WTC11 (cell line): Measurements from ENCODE around the gene SAMSN1. TPM values are rescaled to one million over a fixed set of nuclear protein-coding genes. Genes with fewer than 3 reads are reported as not detected.

Experiments used
- ATAC-seq: fragments of 200-7000 bp; cut with Tn5 transposase; 2 replicates; pipeline ENCODE4 v1.10.0; 2021; ENCODE audit warnings: mild to moderate bottlenecking, moderate library complexity
- CTCF ChIA-PET: fragments of 300-600 bp; sonication (Branson Sonifier 250); formaldehyde crosslinking; loops from one replicate; lab custom pipeline; 2021; ENCODE audit warnings: antibody characterized with exemption; lab: Charles Lee
- POLR2A ChIA-PET: fragments of 350-600 bp; sonication (Branson Sonifier 250); formaldehyde crosslinking; loops from one replicate; lab custom pipeline; 2021; ENCODE audit warnings: antibody characterized with exemption; lab: Charles Lee
- DNase-seq: peaks from one replicate; pipeline ENCODE4 v3.0.0; 2021; ENCODE audit warnings: low spot score
- H3K27ac Mint-ChIP-seq: 2 replicates; pipeline ENCODE4 v1.8.0; 2021; ENCODE audit warnings: mixed read lengths
- H3K27me3 Mint-ChIP-seq: 2 replicates; pipeline ENCODE4 v1.8.0; 2021; ENCODE audit warnings: low read depth, mild to moderate bottlenecking, moderate library complexity, mixed read lengths
- H3K36me3 Mint-ChIP-seq: 2 replicates; pipeline ENCODE4 v1.8.0; 2021; ENCODE audit warnings: mixed read lengths
- H3K4me1 Mint-ChIP-seq: 2 replicates; pipeline ENCODE4 v1.8.0; 2022; ENCODE audit warnings: mixed read lengths
- H3K4me3 Mint-ChIP-seq: 2 replicates; pipeline ENCODE4 v1.8.0; 2021; ENCODE audit warnings: mild to moderate bottlenecking, moderate library complexity, mixed read lengths
- H3K9me3 Mint-ChIP-seq: 2 replicates; pipeline ENCODE4 v1.8.0; 2021; ENCODE audit warnings: mixed read lengths
- CBFB ChIP-seq: sonication (generic); formaldehyde crosslinking; IDR thresholded peaks from 2 replicates; pipeline ENCODE4 v1.8.1; 2022; ENCODE audit warnings: mild to moderate bottlenecking, low read depth, missing genetic modification reagents
- CREM ChIP-seq: sonication (generic); formaldehyde crosslinking; IDR thresholded peaks from 2 replicates; pipeline ENCODE4 v1.8.1; 2022; ENCODE audit warnings: mild to moderate bottlenecking, missing genetic modification reagents, moderate library complexity
- ESRRA ChIP-seq: sonication (generic); formaldehyde crosslinking; IDR thresholded peaks from 2 replicates; pipeline ENCODE4 v1.8.1; 2022; ENCODE audit warnings: mild to moderate bottlenecking, missing genetic modification reagents, borderline replicate concordance
- ETV6 ChIP-seq: sonication (generic); formaldehyde crosslinking; IDR thresholded peaks from 2 replicates; pipeline ENCODE4 v1.8.1; 2022; ENCODE audit warnings: mild to moderate bottlenecking, missing genetic modification reagents
- FOXJ3 ChIP-seq: sonication (generic); formaldehyde crosslinking; IDR thresholded peaks from 2 replicates; pipeline ENCODE4 v1.9.0; 2021; ENCODE audit warnings: missing genetic modification reagents, mild to moderate bottlenecking, borderline replicate concordance
- FOXP1 ChIP-seq: sonication (generic); formaldehyde crosslinking; IDR thresholded peaks from 2 replicates; pipeline ENCODE4 v1.8.0; 2022; ENCODE audit warnings: missing genetic modification reagents, mild to moderate bottlenecking, moderate library complexity, borderline replicate concordance
- KAT7 ChIP-seq: sonication (generic); formaldehyde crosslinking; IDR thresholded peaks from 2 replicates; pipeline ENCODE4 v1.8.1; 2023; ENCODE audit warnings: missing genetic modification reagents, mild to moderate bottlenecking, borderline replicate concordance
- NR2C2 ChIP-seq: sonication (generic); formaldehyde crosslinking; IDR thresholded peaks from 2 replicates; pipeline ENCODE4 v1.8.0; 2022; ENCODE audit warnings: mild to moderate bottlenecking, missing genetic modification reagents
- SP1 ChIP-seq: sonication (generic); formaldehyde crosslinking; conservative IDR thresholded peaks from 2 replicates; pipeline ENCODE4 v1.8.1; 2022; ENCODE audit warnings: missing genetic modification reagents
- ZNF219 ChIP-seq: sonication (generic); formaldehyde crosslinking; IDR thresholded peaks from 2 replicates; pipeline ENCODE4 v1.8.0; 2023; ENCODE audit warnings: missing genetic modification reagents, mild to moderate bottlenecking, borderline replicate concordance
- ZNF423 ChIP-seq: fragments of 250-450 bp; sonication (Bioruptor Pico); IDR thresholded peaks from 2 replicates; pipeline ENCODE4 v2.1.2; 2022; ENCODE audit warnings: mild to moderate bottlenecking, moderate library complexity
- ZNF671 ChIP-seq: fragments of 250-450 bp; sonication (Bioruptor Pico); IDR thresholded peaks from 2 replicates; pipeline ENCODE4 v1.8.0; 2021; ENCODE audit warnings: mild to moderate bottlenecking
- total RNA-seq: library from RNA; stranded (reverse); gene quantifications from 3 replicates; pipeline ENCODE4 v1.2.3, GENCODE V29; 2021
- TF ChIP-seq, protein P1 (sequence below): sonication (generic); formaldehyde crosslinking; IDR thresholded peaks from 2 replicates; pipeline ENCODE4 v1.8.1; 2023; ENCODE audit warnings: mild to moderate bottlenecking, missing genetic modification reagents
- TF ChIP-seq, protein P2 (sequence below): sonication (generic); formaldehyde crosslinking; IDR thresholded peaks from 2 replicates; pipeline ENCODE4 v1.8.1; 2023; ENCODE audit warnings: mild to moderate bottlenecking, missing genetic modification reagents, moderate library complexity
- TF ChIP-seq, protein P3 (sequence below): sonication (generic); formaldehyde crosslinking; IDR thresholded peaks from 2 replicates; pipeline ENCODE4 v1.8.1; 2022; ENCODE audit warnings: low read depth, missing genetic modification reagents, borderline replicate concordance
- TF ChIP-seq, protein P4 (sequence below): sonication (generic); formaldehyde crosslinking; IDR thresholded peaks from 2 replicates; pipeline ENCODE4 v1.8.0; 2022; ENCODE audit warnings: mild to moderate bottlenecking, missing genetic modification reagents
- TF ChIP-seq, protein P5 (sequence below): fragments of 250-450 bp; sonication (Bioruptor Pico); IDR thresholded peaks from 2 replicates; pipeline ENCODE4 v1.9.0; 2021; ENCODE audit warnings: mild to moderate bottlenecking
- TF ChIP-seq, protein P6 (sequence below): sonication (generic); formaldehyde crosslinking; IDR thresholded peaks from 2 replicates; pipeline ENCODE4 v1.8.0; 2023; ENCODE audit warnings: mild to moderate bottlenecking, missing genetic modification reagents
- TF ChIP-seq, protein P7 (sequence below): fragments of 250-450 bp; sonication (Bioruptor Pico); IDR thresholded peaks from 2 replicates; pipeline ENCODE4 v1.9.0; 2021; ENCODE audit warnings: mild to moderate bottlenecking, borderline replicate concordance
- TF ChIP-seq, protein P8 (sequence below): sonication (generic); formaldehyde crosslinking; IDR thresholded peaks from 2 replicates; pipeline ENCODE4 v1.8.1; 2022; ENCODE audit warnings: low read depth, mild to moderate bottlenecking, moderate library complexity, missing genetic modification reagents, borderline replicate concordance
- TF ChIP-seq, protein P9 (sequence below): fragments of 250-450 bp; sonication (Bioruptor Pico); IDR thresholded peaks from 2 replicates; pipeline ENCODE4 v1.8.0; 2021; ENCODE audit warnings: mild to moderate bottlenecking

Gene SAMSN1
- total RNA-seq, 1 experiment from 2014 or later = 1.2 TPM

DNA sequence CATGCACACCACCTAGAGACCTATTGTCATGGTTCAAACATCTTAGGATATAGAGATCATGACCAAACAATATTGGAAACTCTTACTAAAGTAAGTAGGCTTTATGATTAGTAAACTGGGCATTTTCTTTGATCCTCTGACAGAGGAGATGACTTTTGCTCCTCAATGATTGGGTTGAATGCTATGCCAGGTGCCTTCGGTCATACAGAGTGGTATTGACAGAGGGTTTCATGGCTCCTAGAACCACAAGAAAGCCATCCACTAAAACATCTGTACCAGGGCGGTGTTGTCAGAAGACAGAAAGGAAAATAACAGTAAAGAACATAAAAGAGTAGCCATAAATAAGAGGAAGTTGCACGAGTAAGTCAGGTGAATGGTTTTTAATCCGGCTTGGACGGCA lies 20.8 kb upstream of the SAMSN1 start:
- ChIA-PET POLR2A (no interaction called here), CTCF (no interaction called here)
- H3K27me3 Mint-ChIP-seq = no peaks in the 10 kb centered on the region; the same call in 1 of the 2 replicates
- peaks cover 4% of the 10 kb centered on the region for H3K36me3 Mint-ChIP-seq
- no peak overlapping the region for H3K4me3 Mint-ChIP-seq
- peaks cover 7% of the 10 kb centered on the region for H3K4me1 Mint-ChIP-seq
- no peak for ATAC-seq
- TF ChIP-seq CBFB (CRISPR knock-in tag) = no peak
- TF ChIP-seq, protein P1, sequence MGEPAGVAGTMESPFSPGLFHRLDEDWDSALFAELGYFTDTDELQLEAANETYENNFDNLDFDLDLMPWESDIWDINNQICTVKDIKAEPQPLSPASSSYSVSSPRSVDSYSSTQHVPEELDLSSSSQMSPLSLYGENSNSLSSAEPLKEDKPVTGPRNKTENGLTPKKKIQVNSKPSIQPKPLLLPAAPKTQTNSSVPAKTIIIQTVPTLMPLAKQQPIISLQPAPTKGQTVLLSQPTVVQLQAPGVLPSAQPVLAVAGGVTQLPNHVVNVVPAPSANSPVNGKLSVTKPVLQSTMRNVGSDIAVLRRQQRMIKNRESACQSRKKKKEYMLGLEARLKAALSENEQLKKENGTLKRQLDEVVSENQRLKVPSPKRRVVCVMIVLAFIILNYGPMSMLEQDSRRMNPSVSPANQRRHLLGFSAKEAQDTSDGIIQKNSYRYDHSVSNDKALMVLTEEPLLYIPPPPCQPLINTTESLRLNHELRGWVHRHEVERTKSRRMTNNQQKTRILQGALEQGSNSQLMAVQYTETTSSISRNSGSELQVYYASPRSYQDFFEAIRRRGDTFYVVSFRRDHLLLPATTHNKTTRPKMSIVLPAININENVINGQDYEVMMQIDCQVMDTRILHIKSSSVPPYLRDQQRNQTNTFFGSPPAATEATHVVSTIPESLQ (CRISPR knock-in tag) = no peak
- TF ChIP-seq ZNF219 = no peak
- no peak for TF ChIP-seq KAT7
- TF ChIP-seq, protein P2, sequence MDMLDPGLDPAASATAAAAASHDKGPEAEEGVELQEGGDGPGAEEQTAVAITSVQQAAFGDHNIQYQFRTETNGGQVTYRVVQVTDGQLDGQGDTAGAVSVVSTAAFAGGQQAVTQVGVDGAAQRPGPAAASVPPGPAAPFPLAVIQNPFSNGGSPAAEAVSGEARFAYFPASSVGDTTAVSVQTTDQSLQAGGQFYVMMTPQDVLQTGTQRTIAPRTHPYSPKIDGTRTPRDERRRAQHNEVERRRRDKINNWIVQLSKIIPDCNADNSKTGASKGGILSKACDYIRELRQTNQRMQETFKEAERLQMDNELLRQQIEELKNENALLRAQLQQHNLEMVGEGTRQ (CRISPR knock-in tag) = no peak
- TF ChIP-seq NR2C2 (CRISPR knock-in tag) = no peak
- no peak for TF ChIP-seq ESRRA (CRISPR knock-in tag)
- TF ChIP-seq, protein P3, sequence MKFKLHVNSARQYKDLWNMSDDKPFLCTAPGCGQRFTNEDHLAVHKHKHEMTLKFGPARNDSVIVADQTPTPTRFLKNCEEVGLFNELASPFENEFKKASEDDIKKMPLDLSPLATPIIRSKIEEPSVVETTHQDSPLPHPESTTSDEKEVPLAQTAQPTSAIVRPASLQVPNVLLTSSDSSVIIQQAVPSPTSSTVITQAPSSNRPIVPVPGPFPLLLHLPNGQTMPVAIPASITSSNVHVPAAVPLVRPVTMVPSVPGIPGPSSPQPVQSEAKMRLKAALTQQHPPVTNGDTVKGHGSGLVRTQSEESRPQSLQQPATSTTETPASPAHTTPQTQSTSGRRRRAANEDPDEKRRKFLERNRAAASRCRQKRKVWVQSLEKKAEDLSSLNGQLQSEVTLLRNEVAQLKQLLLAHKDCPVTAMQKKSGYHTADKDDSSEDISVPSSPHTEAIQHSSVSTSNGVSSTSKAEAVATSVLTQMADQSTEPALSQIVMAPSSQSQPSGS (CRISPR knock-in tag) = no peak
- TF ChIP-seq, protein P4, sequence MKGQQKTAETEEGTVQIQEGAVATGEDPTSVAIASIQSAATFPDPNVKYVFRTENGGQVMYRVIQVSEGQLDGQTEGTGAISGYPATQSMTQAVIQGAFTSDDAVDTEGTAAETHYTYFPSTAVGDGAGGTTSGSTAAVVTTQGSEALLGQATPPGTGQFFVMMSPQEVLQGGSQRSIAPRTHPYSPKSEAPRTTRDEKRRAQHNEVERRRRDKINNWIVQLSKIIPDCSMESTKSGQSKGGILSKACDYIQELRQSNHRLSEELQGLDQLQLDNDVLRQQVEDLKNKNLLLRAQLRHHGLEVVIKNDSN (CRISPR knock-in tag) = no peak
- TF ChIP-seq, protein P5, sequence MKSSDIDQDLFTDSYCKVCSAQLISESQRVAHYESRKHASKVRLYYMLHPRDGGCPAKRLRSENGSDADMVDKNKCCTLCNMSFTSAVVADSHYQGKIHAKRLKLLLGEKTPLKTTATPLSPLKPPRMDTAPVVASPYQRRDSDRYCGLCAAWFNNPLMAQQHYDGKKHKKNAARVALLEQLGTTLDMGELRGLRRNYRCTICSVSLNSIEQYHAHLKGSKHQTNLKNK (CRISPR knock-in tag) = no peak
- TF ChIP-seq ZNF423 (CRISPR knock-in tag) = no peak
- TF ChIP-seq ZNF671 = no peak
- no peak for TF ChIP-seq SP1 (CRISPR knock-in tag)
- TF ChIP-seq, protein P6, sequence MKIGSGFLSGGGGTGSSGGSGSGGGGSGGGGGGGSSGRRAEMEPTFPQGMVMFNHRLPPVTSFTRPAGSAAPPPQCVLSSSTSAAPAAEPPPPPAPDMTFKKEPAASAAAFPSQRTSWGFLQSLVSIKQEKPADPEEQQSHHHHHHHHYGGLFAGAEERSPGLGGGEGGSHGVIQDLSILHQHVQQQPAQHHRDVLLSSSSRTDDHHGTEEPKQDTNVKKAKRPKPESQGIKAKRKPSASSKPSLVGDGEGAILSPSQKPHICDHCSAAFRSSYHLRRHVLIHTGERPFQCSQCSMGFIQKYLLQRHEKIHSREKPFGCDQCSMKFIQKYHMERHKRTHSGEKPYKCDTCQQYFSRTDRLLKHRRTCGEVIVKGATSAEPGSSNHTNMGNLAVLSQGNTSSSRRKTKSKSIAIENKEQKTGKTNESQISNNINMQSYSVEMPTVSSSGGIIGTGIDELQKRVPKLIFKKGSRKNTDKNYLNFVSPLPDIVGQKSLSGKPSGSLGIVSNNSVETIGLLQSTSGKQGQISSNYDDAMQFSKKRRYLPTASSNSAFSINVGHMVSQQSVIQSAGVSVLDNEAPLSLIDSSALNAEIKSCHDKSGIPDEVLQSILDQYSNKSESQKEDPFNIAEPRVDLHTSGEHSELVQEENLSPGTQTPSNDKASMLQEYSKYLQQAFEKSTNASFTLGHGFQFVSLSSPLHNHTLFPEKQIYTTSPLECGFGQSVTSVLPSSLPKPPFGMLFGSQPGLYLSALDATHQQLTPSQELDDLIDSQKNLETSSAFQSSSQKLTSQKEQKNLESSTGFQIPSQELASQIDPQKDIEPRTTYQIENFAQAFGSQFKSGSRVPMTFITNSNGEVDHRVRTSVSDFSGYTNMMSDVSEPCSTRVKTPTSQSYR (CRISPR knock-in tag) = no peak
- no peak for TF ChIP-seq FOXJ3 (CRISPR knock-in tag)
- TF ChIP-seq ETV6 (CRISPR knock-in tag) = no peak
- H3K27ac Mint-ChIP-seq = peak overlapping the region; percentile 52
- no peak for DNase-seq
- H3K9me3 Mint-ChIP-seq = peaks cover 16% of the 10 kb centered on the region

DNA sequence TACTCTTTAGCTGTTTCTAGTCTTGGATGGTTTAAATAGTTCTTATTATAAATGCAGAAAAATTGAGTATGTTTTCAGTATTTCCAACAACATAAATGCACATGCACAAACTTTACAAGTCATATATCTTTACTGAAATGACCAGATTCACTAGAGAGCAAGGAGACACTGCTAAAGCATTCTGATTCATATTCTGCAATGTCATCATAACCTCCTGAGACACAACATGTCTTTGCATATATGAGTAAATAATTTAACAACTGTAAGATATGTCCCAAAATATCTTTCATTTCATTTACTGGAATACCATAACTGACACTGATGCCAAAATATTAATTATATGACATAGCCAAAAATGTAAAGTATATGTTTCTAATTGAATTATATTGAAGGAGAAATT lies 16.8 kb upstream of the SAMSN1 start:
- POLR2A ChIA-PET = no interaction called here
- ATAC-seq = no peak
- TF ChIP-seq, protein P7, sequence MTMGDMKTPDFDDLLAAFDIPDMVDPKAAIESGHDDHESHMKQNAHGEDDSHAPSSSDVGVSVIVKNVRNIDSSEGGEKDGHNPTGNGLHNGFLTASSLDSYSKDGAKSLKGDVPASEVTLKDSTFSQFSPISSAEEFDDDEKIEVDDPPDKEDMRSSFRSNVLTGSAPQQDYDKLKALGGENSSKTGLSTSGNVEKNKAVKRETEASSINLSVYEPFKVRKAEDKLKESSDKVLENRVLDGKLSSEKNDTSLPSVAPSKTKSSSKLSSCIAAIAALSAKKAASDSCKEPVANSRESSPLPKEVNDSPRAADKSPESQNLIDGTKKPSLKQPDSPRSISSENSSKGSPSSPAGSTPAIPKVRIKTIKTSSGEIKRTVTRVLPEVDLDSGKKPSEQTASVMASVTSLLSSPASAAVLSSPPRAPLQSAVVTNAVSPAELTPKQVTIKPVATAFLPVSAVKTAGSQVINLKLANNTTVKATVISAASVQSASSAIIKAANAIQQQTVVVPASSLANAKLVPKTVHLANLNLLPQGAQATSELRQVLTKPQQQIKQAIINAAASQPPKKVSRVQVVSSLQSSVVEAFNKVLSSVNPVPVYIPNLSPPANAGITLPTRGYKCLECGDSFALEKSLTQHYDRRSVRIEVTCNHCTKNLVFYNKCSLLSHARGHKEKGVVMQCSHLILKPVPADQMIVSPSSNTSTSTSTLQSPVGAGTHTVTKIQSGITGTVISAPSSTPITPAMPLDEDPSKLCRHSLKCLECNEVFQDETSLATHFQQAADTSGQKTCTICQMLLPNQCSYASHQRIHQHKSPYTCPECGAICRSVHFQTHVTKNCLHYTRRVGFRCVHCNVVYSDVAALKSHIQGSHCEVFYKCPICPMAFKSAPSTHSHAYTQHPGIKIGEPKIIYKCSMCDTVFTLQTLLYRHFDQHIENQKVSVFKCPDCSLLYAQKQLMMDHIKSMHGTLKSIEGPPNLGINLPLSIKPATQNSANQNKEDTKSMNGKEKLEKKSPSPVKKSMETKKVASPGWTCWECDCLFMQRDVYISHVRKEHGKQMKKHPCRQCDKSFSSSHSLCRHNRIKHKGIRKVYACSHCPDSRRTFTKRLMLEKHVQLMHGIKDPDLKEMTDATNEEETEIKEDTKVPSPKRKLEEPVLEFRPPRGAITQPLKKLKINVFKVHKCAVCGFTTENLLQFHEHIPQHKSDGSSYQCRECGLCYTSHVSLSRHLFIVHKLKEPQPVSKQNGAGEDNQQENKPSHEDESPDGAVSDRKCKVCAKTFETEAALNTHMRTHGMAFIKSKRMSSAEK = no peak
- TF ChIP-seq CREM (CRISPR knock-in tag) (no peak), ZNF219 (no peak), FOXP1 (no peak)
- TF ChIP-seq, protein P8, sequence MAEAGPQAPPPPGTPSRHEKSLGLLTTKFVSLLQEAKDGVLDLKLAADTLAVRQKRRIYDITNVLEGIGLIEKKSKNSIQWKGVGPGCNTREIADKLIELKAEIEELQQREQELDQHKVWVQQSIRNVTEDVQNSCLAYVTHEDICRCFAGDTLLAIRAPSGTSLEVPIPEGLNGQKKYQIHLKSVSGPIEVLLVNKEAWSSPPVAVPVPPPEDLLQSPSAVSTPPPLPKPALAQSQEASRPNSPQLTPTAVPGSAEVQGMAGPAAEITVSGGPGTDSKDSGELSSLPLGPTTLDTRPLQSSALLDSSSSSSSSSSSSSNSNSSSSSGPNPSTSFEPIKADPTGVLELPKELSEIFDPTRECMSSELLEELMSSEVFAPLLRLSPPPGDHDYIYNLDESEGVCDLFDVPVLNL (CRISPR knock-in tag) = no peak
- TF ChIP-seq, protein P9, sequence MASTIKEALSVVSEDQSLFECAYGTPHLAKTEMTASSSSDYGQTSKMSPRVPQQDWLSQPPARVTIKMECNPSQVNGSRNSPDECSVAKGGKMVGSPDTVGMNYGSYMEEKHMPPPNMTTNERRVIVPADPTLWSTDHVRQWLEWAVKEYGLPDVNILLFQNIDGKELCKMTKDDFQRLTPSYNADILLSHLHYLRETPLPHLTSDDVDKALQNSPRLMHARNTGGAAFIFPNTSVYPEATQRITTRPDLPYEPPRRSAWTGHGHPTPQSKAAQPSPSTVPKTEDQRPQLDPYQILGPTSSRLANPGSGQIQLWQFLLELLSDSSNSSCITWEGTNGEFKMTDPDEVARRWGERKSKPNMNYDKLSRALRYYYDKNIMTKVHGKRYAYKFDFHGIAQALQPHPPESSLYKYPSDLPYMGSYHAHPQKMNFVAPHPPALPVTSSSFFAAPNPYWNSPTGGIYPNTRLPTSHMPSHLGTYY (CRISPR knock-in tag) = no peak

More for the DNA sequence above, 16.8 kb upstream of the SAMSN1 start:
- Mint-ChIP-seq H3K9me3 (peaks cover 38% of the 10 kb centered on the region), H3K36me3 (peaks cover 24% of the 10 kb centered on the region), H3K4me3 (no peak overlapping the region), H3K4me1 (peaks cover 7% of the 10 kb centered on the region), H3K27me3 (peaks cover 3% of the 10 kb centered on the region; the same call in 1 of the 2 replicates), H3K27ac (no peak overlapping the region)
- DNase-seq = no peak
- CTCF ChIA-PET = no interaction called here
